ENCODE measurements around the gene METAP1. TPM values are rescaled to one million over a fixed set of nuclear protein-coding genes. Genes with fewer than 3 reads are reported as not detected.
"Not testable (repeated sequence)": the region's sequence is repeated elsewhere in the genome, so short reads cannot be mapped to it uniquely, and the experiment has no call there.

Gene METAP1
- total and polyA plus RNA-seq, 2 experiments from 2014 or later: 40.1 to 55.4 TPM

- peak; percentile 92 for DNase-seq (ENCODE audit: low read depth in 1 of 2, low spot score in 1 of 2)
- Histone ChIP-seq H3K36me3 (peaks cover 11% of the 10 kb centered on the region), H3K4me1 (ENCODE audit: low read depth) (peaks cover 18% of the 10 kb centered on the region), H3K4me3 (peak within 1 kb of the TSS; percentile 94), H3K27ac (peak within 1 kb of the TSS; percentile 93), H3K9me3 (ENCODE audit: low read depth) (no peaks in the 10 kb centered on the region), H3K27me3 (no peaks in the 10 kb centered on the region)
- no peak for TF ChIP-seq CTCF (IDR thresholded peaks at IDR 0.05; ENCODE audit: low read depth, low read length)
Observed at GRCh38 chr4:99088481-99089365, 93.2 kb downstream of the METAP1 start, which contains the start of gene ADH5. Gene ADH5, minus strand, starts transcription at chr4:99088788. Its CDS starts 88 bp downstream, at chr4:99088700.

GRCh38 chr4:99090481-99091215 lies 95.1 kb downstream of the METAP1 start:
- Histone ChIP-seq H3K27me3 (no peaks in the 10 kb centered on the region), H3K36me3 (no peaks in the 10 kb centered on the region), H3K27ac (peak overlapping the region; percentile 24), H3K9me3 (ENCODE audit: low read depth) (no peaks in the 10 kb centered on the region), H3K4me1 (ENCODE audit: low read depth) (peaks cover 18% of the 10 kb centered on the region), H3K4me3 (no peak overlapping the region)
- TF ChIP-seq CTCF (IDR thresholded peaks at IDR 0.05; ENCODE audit: low read depth, low read length): no peak
- peak in 1 of 2 donors; percentile 46 for DNase-seq (ENCODE audit: low read depth in 1 of 2, low spot score in 1 of 2)

- Histone ChIP-seq H3K4me3 (no peak overlapping the region), H3K27ac (peak overlapping the region; percentile 24), H3K4me1 (ENCODE audit: low read depth) (peaks cover 18% of the 10 kb centered on the region), H3K9me3 (ENCODE audit: low read depth) (no peaks in the 10 kb centered on the region), H3K36me3 (no peaks in the 10 kb centered on the region), H3K27me3 (no peaks in the 10 kb centered on the region)
- no peak for TF ChIP-seq CTCF (IDR thresholded peaks at IDR 0.05; ENCODE audit: low read depth, low read length)
- no peak for DNase-seq (ENCODE audit: low read depth in 1 of 2, low spot score in 1 of 2)
Observed at GRCh38 chr4:99091216-99091575, 95.7 kb downstream of the METAP1 start.

GRCh38 chr4:99091841-99092240 lies 96.3 kb downstream of the METAP1 start:
- not testable (repeated sequence) for H3K27me3 ChIP-seq; DNase-seq (ENCODE audit: low read depth in 1 of 2, low spot score in 1 of 2); H3K9me3 ChIP-seq (ENCODE audit: low read depth); H3K36me3 ChIP-seq; H3K4me3 ChIP-seq; H3K27ac ChIP-seq
- H3K4me1 ChIP-seq (ENCODE audit: low read depth): peaks cover 18% of the 10 kb centered on the region

GRCh38 chr4:99099311-99099710 lies 103.8 kb downstream of the METAP1 start:
- DNase-seq (ENCODE audit: low read depth in 1 of 2, low spot score in 1 of 2): no peak
- no peaks in the 10 kb centered on the region for H3K36me3 ChIP-seq
- no peak overlapping the region for H3K4me3 ChIP-seq
- no peaks in the 10 kb centered on the region for H3K9me3 ChIP-seq (ENCODE audit: low read depth)
- H3K27me3 ChIP-seq: no peaks in the 10 kb centered on the region
- no peak for TF ChIP-seq CTCF (IDR thresholded peaks at IDR 0.05; ENCODE audit: low read depth, low read length)
- no peak overlapping the region for H3K27ac ChIP-seq
- H3K4me1 ChIP-seq (ENCODE audit: low read depth): no peaks in the 10 kb centered on the region

GRCh38 chr4:99099814-99100213 lies 104.3 kb downstream of the METAP1 start:
- not testable (repeated sequence) for H3K27ac ChIP-seq; DNase-seq (ENCODE audit: low read depth in 1 of 2, low spot score in 1 of 2); H3K27me3 ChIP-seq; H3K4me1 ChIP-seq (ENCODE audit: low read depth); H3K9me3 ChIP-seq (ENCODE audit: low read depth); H3K36me3 ChIP-seq; H3K4me3 ChIP-seq
